B cell (primary cell): ENCODE results near the gene GPR35.

Source experiments
- CTCF ChIP-seq: fragments of 200-600 bp; IDR thresholded peaks from one replicate; pipeline ENCODE4 v1.8.0; 2022; ENCODE audit warnings: antibody characterized with exemption, mild to moderate bottlenecking
- EZH2 ChIP-seq: IDR thresholded peaks from 2 replicates; pipeline ENCODE4 v1.6.1; 2012; ENCODE audit warnings: borderline replicate concordance, low read depth, mild to moderate bottlenecking, moderate library complexity, low read length; ENCODE audit not compliant: insufficient read depth, poor library complexity, severe bottlenecking

- no peak for TF ChIP-seq CTCF
- TF ChIP-seq EZH2, result no peak
Observed at GRCh38 chr2:240578488-240578887, 46.8 kb upstream of the GPR35 start.
